ENCODE measurements around the gene LMNA. TPM values are rescaled to one million over a fixed set of nuclear protein-coding genes. Genes with fewer than 3 reads are reported as not detected.

LMNA gene
- polyA plus RNA-seq, 4 donors, result 78.9 to 123 (median 90.4) TPM

GRCh38 chr1:156081180-156081916 is 33.2 kb upstream of the LMNA start:
- DNase-seq (ENCODE audit: low read depth in 4 of 4, low spot score in 3 of 4), result no peak

GRCh38 chr1:156081917-156082308 is 32.6 kb upstream of the LMNA start:
- no peak for DNase-seq (ENCODE audit: low read depth in 4 of 4, low spot score in 3 of 4)

GRCh38 chr1:156082309-156083091 is 32.0 kb upstream of the LMNA start, which contains the start of gene MEX3A:
Gene MEX3A, minus strand, starts transcription at chr1:156082465. Its CDS starts 467 bp downstream, at chr1:156081998.
- peak; percentile 83 to 90 (median 88) for DNase-seq (ENCODE audit: low read depth in 4 of 4, low spot score in 3 of 4)

GRCh38 chr1:156083800-156084790 is 30.4 kb upstream of the LMNA start:
- no peak for DNase-seq (ENCODE audit: low read depth in 4 of 4, low spot score in 3 of 4)

- no peak for DNase-seq (ENCODE audit: low read depth in 4 of 4, low spot score in 3 of 4)
Measured at GRCh38 chr1:156086256-156086662, 28.3 kb upstream of the LMNA start.

- DNase-seq (ENCODE audit: low read depth in 4 of 4, low spot score in 3 of 4), result no peak
Measured at GRCh38 chr1:156089704-156090103, 24.8 kb upstream of the LMNA start.

- no peak for DNase-seq (ENCODE audit: low read depth in 4 of 4, low spot score in 3 of 4)
Measured at GRCh38 chr1:156090138-156090839, 24.2 kb upstream of the LMNA start.

- no peak for DNase-seq (ENCODE audit: low read depth in 4 of 4, low spot score in 3 of 4)
Measured at GRCh38 chr1:156090840-156091188, 23.7 kb upstream of the LMNA start.

GRCh38 chr1:156091610-156092009 is 22.9 kb upstream of the LMNA start:
- no peak for DNase-seq (ENCODE audit: low read depth in 4 of 4, low spot score in 3 of 4)

- no peak for DNase-seq (ENCODE audit: low read depth in 4 of 4, low spot score in 3 of 4)
Measured at GRCh38 chr1:156095906-156096508, 18.5 kb upstream of the LMNA start.

- no peak for DNase-seq (ENCODE audit: low read depth in 4 of 4, low spot score in 3 of 4)
Measured at GRCh38 chr1:156096640-156097391, 17.7 kb upstream of the LMNA start.

- DNase-seq (ENCODE audit: low read depth in 4 of 4, low spot score in 3 of 4), result no peak
Measured at GRCh38 chr1:156097499-156098178, 16.9 kb upstream of the LMNA start.

GRCh38 chr1:156098784-156099183 is 15.7 kb upstream of the LMNA start:
- DNase-seq (ENCODE audit: low read depth in 4 of 4, low spot score in 3 of 4), result no peak

GRCh38 chr1:156099282-156099681 is 15.2 kb upstream of the LMNA start:
- DNase-seq (ENCODE audit: low read depth in 4 of 4, low spot score in 3 of 4), result no peak

GRCh38 chr1:156100205-156100995 is 14.1 kb upstream of the LMNA start:
- DNase-seq (ENCODE audit: low read depth in 4 of 4, low spot score in 3 of 4), result no peak

- DNase-seq (ENCODE audit: low read depth in 4 of 4, low spot score in 3 of 4), result no peak
Measured at GRCh38 chr1:156101880-156102279, 12.6 kb upstream of the LMNA start.

- no peak for DNase-seq (ENCODE audit: low read depth in 4 of 4, low spot score in 3 of 4)
Measured at GRCh38 chr1:156102633-156103511, 11.6 kb upstream of the LMNA start.
